Neuronal stem cell (in vitro differentiated cells): ENCODE measurements around the gene TCF4.

ENCODE experiments used
- DNase-seq: peaks from one replicate; pipeline ENCODE4 v3.0.0-alpha.2; 2013; ENCODE audit warnings: low spot score
- H2AFZ ChIP-seq: one replicate; pipeline ENCODE4 v1.6.1; 2013; ENCODE audit warnings: mild to moderate bottlenecking, low read length, inconsistent platforms
- H2AK5ac ChIP-seq: 2 replicates; pipeline ENCODE4 v1.6.1; 2013; ENCODE audit warnings: low read depth, mild to moderate bottlenecking, inconsistent platforms, low read length, moderate library complexity, mixed read lengths
- H2BK120ac ChIP-seq: 2 replicates; pipeline ENCODE4 v1.6.1; 2013; ENCODE audit warnings: low read depth, mild to moderate bottlenecking, inconsistent platforms, low read length, moderate library complexity, mixed read lengths
- H2BK12ac ChIP-seq: one replicate; pipeline ENCODE4 v1.6.1; 2013; ENCODE audit warnings: low read length, inconsistent platforms
- H2BK15ac ChIP-seq: 2 replicates; pipeline ENCODE4 v1.6.1; 2013; ENCODE audit warnings: mild to moderate bottlenecking, low read length, inconsistent platforms, mixed read lengths
- H2BK5ac ChIP-seq: one replicate; pipeline ENCODE4 v1.6.1; 2013; ENCODE audit warnings: inconsistent platforms, mild to moderate bottlenecking, low read length, moderate library complexity
- H3K14ac ChIP-seq: one replicate; pipeline ENCODE4 v1.6.1; 2013; ENCODE audit warnings: low read length, inconsistent platforms
- H3K18ac ChIP-seq: 2 replicates; pipeline ENCODE4 v1.6.1; 2013; ENCODE audit warnings: low read length, inconsistent platforms
- H3K23ac ChIP-seq: 2 replicates; pipeline ENCODE4 v1.6.1; 2013; ENCODE audit warnings: low read depth, mild to moderate bottlenecking, mixed read lengths, low read length, inconsistent platforms; ENCODE audit not compliant: poor library complexity
- H3K27ac ChIP-seq: replicated peaks from 3 replicates; pipeline ENCODE4 v1.5.1; 2013; ENCODE audit warnings: low read length, inconsistent platforms
- H3K27me3 ChIP-seq, 3 experiments: 2 replicates each; pipeline ENCODE4 v1.6.1; 2013; ENCODE audit warnings: low read length in 3 of 3, mild to moderate bottlenecking in 2 of 3, inconsistent platforms in 1 of 3, low read depth in 1 of 3, mixed read lengths in 1 of 3, moderate library complexity in 1 of 3; ENCODE audit not compliant: control insufficient read depth in 3 of 3, insufficient read depth in 3 of 3
- H3K36me3 ChIP-seq, 2 donors: replicated peaks in 1 of 2; 2 replicates each; pipeline ENCODE4 v1.6.1; 2013; ENCODE audit warnings: low read length in 2 of 2; ENCODE audit not compliant: control insufficient read depth in 2 of 2, insufficient read depth in 2 of 2
- H3K4ac ChIP-seq: 2 replicates; pipeline ENCODE4 v1.6.1; 2013; ENCODE audit warnings: inconsistent platforms, mild to moderate bottlenecking, low read length, moderate library complexity
- H3K4me1 ChIP-seq, 2 donors: 1 replicate in 1 of 2; 2 replicates in 1 of 2; pipeline ENCODE4 v1.6.1; 2013; ENCODE audit warnings: low read length in 2 of 2, low read depth in 1 of 2; ENCODE audit not compliant: control insufficient read depth in 2 of 2, insufficient read depth in 1 of 2
- H3K4me2 ChIP-seq: one replicate; pipeline ENCODE4 v1.6.1; 2013; ENCODE audit warnings: mild to moderate bottlenecking, low read length, inconsistent platforms; ENCODE audit not compliant: insufficient read depth, poor library complexity, severe bottlenecking
- H3K4me3 ChIP-seq, 2 donors: 2 replicates each; pipeline ENCODE4 v1.5.1; 2013; ENCODE audit warnings: low read length in 2 of 2, mild to moderate bottlenecking in 2 of 2, inconsistent platforms in 1 of 2, moderate library complexity in 1 of 2
- H3K79me1 ChIP-seq: one replicate; pipeline ENCODE4 v1.6.1; 2013; ENCODE audit warnings: low read depth, mild to moderate bottlenecking, inconsistent platforms, low read length, moderate library complexity
- H3K9ac ChIP-seq: one replicate; pipeline ENCODE4 v1.6.1; 2013; ENCODE audit warnings: mild to moderate bottlenecking, low read depth, low read length, inconsistent platforms; ENCODE audit not compliant: poor library complexity
- H3K9me3 ChIP-seq, 2 donors: replicated peaks in 1 of 2; 2 replicates each; pipeline versions ENCODE3 to v1.6.1; 2013; ENCODE audit warnings: low read length in 2 of 2, mild to moderate bottlenecking in 2 of 2, inconsistent platforms in 1 of 2, low read depth in 1 of 2, mixed read lengths in 1 of 2, moderate library complexity in 1 of 2; ENCODE audit not compliant: control insufficient read depth in 2 of 2, insufficient read depth in 1 of 2
- H4K8ac ChIP-seq: one replicate; pipeline ENCODE4 v1.6.1; 2013; ENCODE audit warnings: low read depth, mild to moderate bottlenecking, inconsistent platforms, low read length, moderate library complexity
- H4K91ac ChIP-seq: one replicate; pipeline ENCODE4 v1.6.1; 2013; ENCODE audit warnings: low read length, low read depth, mild to moderate bottlenecking, inconsistent platforms; ENCODE audit not compliant: poor library complexity
- WGBS, 2 donors: extraction: QIAGEN DNeasy Blood & Tissue Kit; methylation state at CpG; one replicate each; pipeline ENCODE4 v1.1.7; 2013; ENCODE audit warnings: missing lambda C conversion rate in 2 of 2, mixed read lengths in 1 of 2; ENCODE audit not compliant: insufficient read length in 2 of 2, insufficient replicate concordance in 1 of 2; ENCODE audit errors: extremely low coverage in 2 of 2; 5-methylcytosine and 5-hydroxymethylcytosine counted together

The TCF4 gene

GRCh38 chr18:55559739-55560138 lies 28.3 kb downstream of the TCF4 start:
- no peak overlapping the region for H4K91ac ChIP-seq
- no peak overlapping the region for H2BK15ac ChIP-seq
- DNase-seq = no peak
- no peak overlapping the region for H3K4me3 ChIP-seq
- no peak overlapping the region for H3K4me2 ChIP-seq
- no peak overlapping the region for H2BK120ac ChIP-seq
- no peak overlapping the region for H3K14ac ChIP-seq
- H3K4ac ChIP-seq = no peak overlapping the region
- H2AFZ ChIP-seq = no peak overlapping the region
- no peaks in the 10 kb centered on the region for H3K27me3 ChIP-seq
- no peak overlapping the region for H2BK12ac ChIP-seq
- H3K36me3 ChIP-seq = peaks cover 4 to 65% of the 10 kb centered on the region in 2 donors
- peaks cover 2% of the 10 kb centered on the region for H3K79me1 ChIP-seq
- H4K8ac ChIP-seq = no peak overlapping the region
- no peak overlapping the region for H2BK5ac ChIP-seq
- no CpG with 5 or more reads among the region's 2 CpGs for WGBS, 2 donors
- peaks cover 0 to 20% of the 10 kb centered on the region in 2 donors for H3K9me3 ChIP-seq
- H2AK5ac ChIP-seq = no peak overlapping the region
- no peak overlapping the region for H3K9ac ChIP-seq
- no peak overlapping the region for H3K23ac ChIP-seq
- H3K27ac ChIP-seq = no peak overlapping the region
- no peak overlapping the region for H3K18ac ChIP-seq
- peaks cover 0 to 1% of the 10 kb centered on the region in 2 donors for H3K4me1 ChIP-seq

GRCh38 chr18:55557211-55557610 lies 30.8 kb downstream of the TCF4 start:
- Histone ChIP-seq H2BK5ac (no peak overlapping the region), H2BK12ac (no peak overlapping the region), H3K9me3 (peaks cover 0 to 4% of the 10 kb centered on the region in 2 donors), H2BK15ac (no peak overlapping the region), H3K18ac (no peak overlapping the region), H3K36me3 (peaks cover 2 to 64% of the 10 kb centered on the region in 2 donors), H3K4me2 (no peak overlapping the region), H4K8ac (no peak overlapping the region), H3K4ac (no peak overlapping the region), H2AFZ (no peak overlapping the region), H2AK5ac (no peak overlapping the region), H3K79me1 (no peaks in the 10 kb centered on the region), H3K4me3 (no peak overlapping the region), H3K27me3 (no peaks in the 10 kb centered on the region), H3K9ac (no peak overlapping the region), H4K91ac (no peak overlapping the region), H3K4me1 (peaks cover 0 to 1% of the 10 kb centered on the region in 2 donors), H3K23ac (no peak overlapping the region), H3K14ac (no peak overlapping the region), H2BK120ac (no peak overlapping the region), H3K27ac (no peak overlapping the region)
- no peak for DNase-seq
- WGBS, 2 donors = no CpG with 5 or more reads among the region's 1 CpG

GRCh38 chr18:55555395-55556027 lies 32.5 kb downstream of the TCF4 start:
- no peak overlapping the region for H2BK15ac ChIP-seq
- no peak overlapping the region for H2AK5ac ChIP-seq
- H4K8ac ChIP-seq = no peak overlapping the region
- no peak overlapping the region for H4K91ac ChIP-seq
- H2BK5ac ChIP-seq = no peak overlapping the region
- no CpG with 5 or more reads among the region's 4 CpGs for WGBS, 2 donors
- no peak overlapping the region for H3K18ac ChIP-seq
- no peak overlapping the region for H3K9ac ChIP-seq
- no peak overlapping the region for H2BK120ac ChIP-seq
- H3K79me1 ChIP-seq = no peaks in the 10 kb centered on the region
- no peak overlapping the region for H3K27ac ChIP-seq
- peaks cover 0 to 6% of the 10 kb centered on the region in 2 donors for H3K9me3 ChIP-seq
- H3K36me3 ChIP-seq = peaks cover 6 to 71% of the 10 kb centered on the region in 2 donors
- peaks cover 0 to 1% of the 10 kb centered on the region in 2 donors for H3K4me1 ChIP-seq
- no peak overlapping the region for H2BK12ac ChIP-seq
- H3K4me2 ChIP-seq = no peak overlapping the region
- no peak overlapping the region for H3K4me3 ChIP-seq
- H3K23ac ChIP-seq = no peak overlapping the region
- DNase-seq = no peak
- H2AFZ ChIP-seq = no peak overlapping the region
- no peak overlapping the region for H3K14ac ChIP-seq
- no peaks in the 10 kb centered on the region for H3K27me3 ChIP-seq
- no peak overlapping the region for H3K4ac ChIP-seq

- H2AFZ ChIP-seq = no peak overlapping the region
- H3K18ac ChIP-seq = no peak overlapping the region
- H3K27ac ChIP-seq = no peak overlapping the region
- no peak overlapping the region for H4K8ac ChIP-seq
- no peak overlapping the region for H3K23ac ChIP-seq
- no peak overlapping the region for H4K91ac ChIP-seq
- H3K9ac ChIP-seq = no peak overlapping the region
- H3K4me1 ChIP-seq = peaks cover 2 to 7% of the 10 kb centered on the region in 2 donors
- no peak overlapping the region for H3K4ac ChIP-seq
- H3K9me3 ChIP-seq = peaks cover 0 to 6% of the 10 kb centered on the region in 2 donors
- no peak overlapping the region for H3K4me2 ChIP-seq
- no peak overlapping the region for H2BK5ac ChIP-seq
- no peak overlapping the region for H2BK15ac ChIP-seq
- peaks cover 2% of the 10 kb centered on the region for H3K79me1 ChIP-seq
- no peak overlapping the region for H3K4me3 ChIP-seq
- H2BK120ac ChIP-seq = no peak overlapping the region
- no peaks in the 10 kb centered on the region for H3K27me3 ChIP-seq
- DNase-seq = no peak
- WGBS, 2 donors = no CpG with 5 or more reads among the region's 11 CpGs
- H3K14ac ChIP-seq = no peak overlapping the region
- H2AK5ac ChIP-seq = no peak overlapping the region
- H2BK12ac ChIP-seq = no peak overlapping the region
- H3K36me3 ChIP-seq = peaks cover 6 to 70% of the 10 kb centered on the region in 2 donors
Observed at GRCh38 chr18:55552526-55553189, 35.3 kb downstream of the TCF4 start.
